GM18526 (cell line): ENCODE results near the gene FBN2.

Experiments used
- POLR2A ChIP-seq: IDR thresholded peaks from 3 replicates; pipeline ENCODE4 v1.6.1; 2011; ENCODE audit not compliant: insufficient read length; ENCODE audit errors: extremely low read depth

FBN2 gene

DNA sequence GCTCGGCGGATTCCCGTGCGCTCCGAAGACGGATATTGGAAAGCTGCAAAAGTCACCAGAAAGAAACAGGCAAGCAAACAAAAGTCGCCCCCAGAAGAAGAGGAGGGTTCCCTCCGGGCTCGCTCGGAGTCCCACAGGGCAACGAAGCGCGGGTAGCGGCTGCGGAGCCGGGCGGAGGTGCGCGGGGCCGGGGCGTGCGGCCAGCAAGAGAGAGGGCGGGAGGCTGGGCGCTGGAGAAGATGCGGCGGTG, at the start of gene FBN2:
TSS of gene FBN2 (minus strand) at position 246 of the 250 bp plus-strand sequence. CDS start 642 bp downstream, outside the sequence.
- TF ChIP-seq POLR2A = no peak

DNA sequence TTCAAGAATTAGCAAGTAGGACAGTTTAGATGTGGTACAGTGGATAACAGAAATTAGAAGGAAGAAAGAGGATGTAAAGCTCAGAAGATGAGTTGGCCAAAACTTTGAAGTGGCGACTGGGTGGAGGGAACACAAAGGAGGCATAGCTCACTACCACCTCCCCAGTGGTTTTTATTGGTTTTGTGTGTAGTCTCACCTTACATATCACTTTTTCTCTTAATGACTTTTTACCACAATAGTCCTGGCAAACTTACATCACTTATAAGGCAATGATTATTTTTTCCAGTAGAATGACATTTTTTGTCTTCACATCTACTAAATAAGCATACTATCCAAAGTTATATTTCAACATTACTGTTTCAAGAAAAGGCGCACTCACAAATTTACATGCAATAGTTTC, 49.2 kb upstream of the FBN2 start:
- no peak for TF ChIP-seq POLR2A

DNA sequence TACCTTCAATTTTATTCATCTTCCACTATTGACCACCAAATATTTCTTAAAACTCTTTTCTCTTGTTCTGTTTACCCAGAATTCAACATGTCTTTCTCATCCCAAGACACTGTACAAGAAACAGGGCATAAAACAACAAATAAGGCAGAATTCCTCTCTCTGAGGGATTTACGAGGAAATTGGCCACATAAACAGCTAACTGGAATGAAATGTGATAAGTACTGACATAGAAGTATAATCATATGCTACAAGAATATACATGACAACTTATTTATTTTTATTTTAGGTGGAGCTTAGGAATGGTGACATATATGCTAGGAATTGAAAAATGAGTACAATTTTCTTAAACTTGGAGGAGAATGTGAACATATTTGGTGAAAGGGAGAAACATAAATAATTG, 48.8 kb upstream of the FBN2 start:
- no peak for TF ChIP-seq POLR2A

DNA sequence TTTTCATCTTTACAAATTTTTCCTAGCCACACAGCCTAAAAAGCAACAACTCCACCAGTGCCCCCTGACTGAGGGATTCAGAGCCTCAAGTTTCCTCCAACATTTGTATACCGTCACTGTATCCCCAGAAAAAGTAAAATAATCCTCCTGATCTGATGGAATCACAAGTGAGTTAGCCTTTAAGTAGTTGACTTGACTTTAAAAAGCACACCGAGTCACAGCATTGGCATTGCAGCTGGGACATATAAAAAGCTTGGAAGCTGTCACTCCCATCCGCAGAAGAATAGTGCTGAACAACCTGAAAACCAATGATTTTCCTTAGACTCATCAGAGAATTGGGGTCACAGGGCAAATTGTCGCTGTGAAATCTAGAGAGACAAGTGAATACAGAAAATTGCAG, 41.6 kb upstream of the FBN2 start:
- no peak for TF ChIP-seq POLR2A

DNA sequence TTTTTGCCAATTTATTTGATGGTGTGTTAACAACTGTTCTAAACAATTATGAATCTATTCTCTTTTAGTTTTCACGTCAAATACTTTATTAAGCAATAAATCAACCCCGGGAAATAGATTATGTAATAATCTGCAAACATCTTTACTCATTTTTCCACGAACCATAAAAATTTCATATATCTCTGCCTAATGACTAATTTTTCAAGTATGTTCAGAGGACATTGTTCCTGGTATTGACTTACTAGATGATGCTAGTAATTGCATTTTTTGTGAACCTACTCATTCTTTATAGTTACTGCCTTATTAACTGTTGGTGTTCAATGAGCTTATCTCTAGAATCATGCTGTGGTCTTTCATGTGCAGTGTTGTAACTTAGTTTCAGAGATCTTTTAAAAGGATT, 41.0 kb upstream of the FBN2 start:
- no peak for TF ChIP-seq POLR2A

DNA sequence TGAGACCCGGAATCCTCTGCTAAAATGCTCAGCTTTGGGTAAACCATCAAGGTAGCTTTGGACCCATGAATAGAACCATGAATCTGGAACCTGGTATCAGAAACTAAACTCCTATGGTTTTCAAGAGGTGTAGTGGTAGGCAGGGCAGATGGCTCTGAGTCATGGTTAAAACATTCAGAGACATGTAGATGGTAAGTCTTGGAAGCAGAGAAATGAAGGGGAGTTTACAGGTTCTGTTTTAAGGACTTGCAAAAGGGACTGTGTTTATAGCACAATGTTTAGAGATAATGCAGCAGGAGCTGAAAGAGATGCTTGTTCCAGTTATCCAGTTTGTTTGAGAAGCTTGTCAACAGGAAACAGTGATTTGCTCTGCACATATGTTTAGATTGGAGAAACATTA, 36.0 kb upstream of the FBN2 start:
- no peak for TF ChIP-seq POLR2A

DNA sequence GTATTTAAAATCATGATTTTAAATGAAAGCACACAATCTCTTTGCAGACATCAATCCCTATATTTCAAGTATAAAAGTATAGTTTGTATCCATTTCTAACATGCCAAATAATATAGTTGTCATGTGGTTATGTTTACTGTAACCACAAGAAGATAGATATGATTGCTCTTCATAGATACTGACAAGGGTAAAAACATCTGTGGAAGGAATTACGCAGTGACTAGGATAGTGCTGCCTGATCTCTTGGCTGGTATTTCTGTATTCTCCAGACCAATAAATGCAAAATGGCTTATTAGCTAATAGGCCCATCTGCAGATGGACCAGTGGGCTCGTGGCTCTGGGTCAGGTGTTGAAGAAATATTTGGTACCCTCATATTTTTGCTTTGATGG, 34.9 kb upstream of the FBN2 start:
- no peak for TF ChIP-seq POLR2A

DNA sequence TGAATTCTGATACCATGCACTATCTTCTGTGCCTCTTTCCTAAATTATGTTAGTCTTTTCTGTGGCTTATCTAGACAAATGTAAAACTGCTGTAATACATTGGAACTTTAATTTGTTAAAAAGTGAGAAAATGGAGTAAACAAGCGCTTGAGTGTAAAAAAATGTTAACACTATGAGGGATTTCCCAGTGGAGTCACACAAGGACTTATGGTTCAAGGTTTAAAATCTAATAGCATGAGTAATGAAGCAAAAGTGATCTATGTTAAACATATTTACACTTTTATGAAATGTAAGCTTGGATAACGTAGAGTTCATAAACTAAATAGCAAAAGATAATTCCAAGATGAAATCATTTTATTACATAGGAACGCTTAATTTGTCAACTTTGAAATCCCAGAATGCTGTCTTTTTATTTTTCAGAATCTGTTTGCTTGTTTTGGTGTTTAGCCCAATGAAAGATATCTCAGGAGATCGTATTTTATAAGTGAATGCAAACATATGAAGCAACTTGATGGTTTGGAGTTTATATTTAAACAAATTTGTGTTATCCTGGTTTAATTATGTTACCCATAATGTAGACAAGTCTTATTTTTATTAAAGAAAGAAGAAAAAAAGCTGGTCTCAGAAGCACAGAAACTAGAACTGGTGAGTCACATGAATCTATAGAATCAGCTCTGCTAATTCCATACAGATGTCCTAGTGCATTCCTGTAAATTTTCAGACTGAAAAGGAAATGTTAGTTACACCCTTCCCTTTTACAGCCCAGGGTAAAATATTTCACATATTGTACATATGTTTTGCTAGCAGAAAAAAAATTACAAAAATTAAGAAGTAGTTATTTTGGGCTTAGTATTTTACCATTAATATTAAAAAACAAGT, 34.2 kb upstream of the FBN2 start:
- TF ChIP-seq POLR2A = no peak

DNA sequence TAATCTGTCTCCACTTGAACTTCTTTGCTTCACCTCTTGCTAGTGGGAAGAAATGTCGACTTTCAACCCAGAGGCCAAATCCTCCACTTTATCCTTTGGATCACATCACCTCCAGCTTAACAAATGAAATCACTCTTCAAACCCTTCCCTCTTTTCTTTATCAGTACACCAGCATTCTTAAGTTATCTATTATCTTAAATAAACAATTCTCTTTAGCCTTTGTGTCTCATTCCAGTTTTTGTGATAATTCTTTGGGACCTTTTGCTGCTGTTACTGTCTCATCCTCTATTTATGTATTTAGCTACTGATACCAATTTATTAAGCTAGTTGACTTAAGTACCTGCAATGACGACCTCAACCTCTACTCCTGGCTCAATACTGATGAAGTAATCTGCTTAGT, 28.1 kb upstream of the FBN2 start:
- no peak for TF ChIP-seq POLR2A

DNA sequence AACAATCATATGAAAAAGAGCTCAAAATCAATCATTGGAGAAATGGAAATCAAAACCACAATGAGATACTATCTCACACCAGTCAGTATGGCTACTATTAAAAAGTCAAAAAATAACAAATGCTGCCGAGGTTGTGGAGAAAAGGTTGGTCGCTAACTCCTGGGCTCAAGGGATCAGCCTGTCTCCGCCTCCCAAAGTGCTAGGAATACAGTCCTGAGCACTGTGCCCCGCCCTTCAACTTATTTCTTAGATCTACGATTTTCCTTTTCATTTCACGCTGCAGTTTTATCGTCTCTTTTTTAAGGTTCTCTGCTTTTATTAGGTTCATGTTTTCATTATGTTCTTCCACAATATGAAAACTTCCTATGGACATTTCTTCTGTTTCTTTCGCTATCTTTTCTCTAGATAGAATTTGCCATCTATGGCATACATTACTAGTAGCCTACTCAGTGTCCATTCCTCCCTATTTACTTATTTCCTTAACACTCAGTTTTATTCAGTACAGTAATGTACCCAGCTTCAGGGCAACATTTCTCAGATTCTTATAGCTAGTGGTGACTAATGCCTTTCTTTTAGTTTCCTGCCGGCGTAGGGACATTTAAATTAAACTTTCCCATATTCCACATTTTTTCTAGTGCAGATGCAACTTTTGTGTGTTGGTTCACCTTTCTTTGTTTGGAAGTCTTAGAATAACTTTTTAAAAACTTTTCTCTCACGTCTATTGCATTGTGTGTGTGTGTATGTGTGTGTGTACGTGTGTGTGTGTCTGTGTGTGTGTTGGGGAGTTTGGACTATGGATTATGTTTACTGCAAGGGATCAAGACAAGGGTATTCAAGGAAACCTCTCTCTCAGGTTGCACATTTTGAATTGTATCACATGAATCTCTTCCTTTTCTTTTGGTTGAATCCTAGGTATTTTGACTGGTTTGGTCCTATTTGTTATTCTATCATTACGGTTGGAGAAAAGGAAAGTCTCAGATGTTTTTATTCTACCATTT, 21.6 kb upstream of the FBN2 start:
- no peak for TF ChIP-seq POLR2A

DNA sequence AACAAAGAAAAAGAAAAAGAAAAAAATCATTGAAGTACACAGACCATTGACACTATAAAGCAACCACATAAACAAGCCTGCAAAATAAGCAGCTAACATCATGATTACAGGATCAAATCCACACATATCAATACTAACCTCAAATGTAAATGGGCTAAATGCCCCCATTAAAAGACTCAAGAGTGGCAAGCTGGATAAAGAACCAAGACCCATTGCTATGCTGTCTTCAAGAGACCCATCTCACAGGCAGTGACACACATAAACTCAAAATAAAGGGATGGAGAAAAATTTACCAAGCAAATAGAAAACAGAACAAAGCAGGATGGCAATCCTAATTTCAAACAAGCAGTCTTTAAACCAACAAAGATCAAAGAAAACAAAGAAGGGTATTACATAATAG, 15.7 kb upstream of the FBN2 start:
- TF ChIP-seq POLR2A = no peak

DNA sequence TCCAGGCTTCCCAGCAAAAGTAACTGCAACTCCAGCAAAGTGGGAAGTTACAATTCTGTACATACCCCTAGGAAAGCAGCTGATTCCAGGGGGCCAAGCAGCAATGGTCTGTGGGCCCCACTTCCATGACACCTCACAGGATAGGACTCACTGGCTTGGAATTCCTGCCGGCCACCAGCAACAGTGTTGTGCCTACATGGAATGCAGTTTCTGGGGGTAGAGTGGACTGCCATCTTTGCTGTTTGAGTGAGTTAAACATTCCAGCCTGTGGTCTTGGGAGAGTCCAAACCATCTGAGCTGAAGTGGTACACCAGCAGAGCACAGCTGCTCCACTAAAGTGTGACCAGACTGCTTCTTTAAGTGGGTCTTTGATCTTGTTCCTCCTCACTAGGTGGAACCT, 13.4 kb upstream of the FBN2 start:
- no peak for TF ChIP-seq POLR2A

DNA sequence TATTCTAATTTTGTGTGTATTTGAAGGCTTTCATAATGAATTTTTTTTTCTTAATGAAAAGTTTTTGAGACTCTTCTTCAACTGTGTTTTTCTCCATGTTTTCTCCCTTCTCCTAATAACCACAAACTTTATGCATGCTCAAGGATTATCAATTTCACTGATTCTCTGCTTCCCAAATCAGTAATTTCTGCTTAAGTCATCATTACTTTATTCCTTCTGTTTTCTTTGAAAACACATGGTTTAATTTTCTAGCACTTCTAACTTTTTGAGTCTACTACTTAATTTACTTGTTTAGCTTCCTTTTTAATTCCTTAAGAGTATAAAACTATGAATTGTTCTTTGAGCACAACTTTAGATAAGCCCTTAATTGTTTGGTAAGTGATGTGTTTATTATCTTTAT, 11.5 kb upstream of the FBN2 start:
- no peak for TF ChIP-seq POLR2A

DNA sequence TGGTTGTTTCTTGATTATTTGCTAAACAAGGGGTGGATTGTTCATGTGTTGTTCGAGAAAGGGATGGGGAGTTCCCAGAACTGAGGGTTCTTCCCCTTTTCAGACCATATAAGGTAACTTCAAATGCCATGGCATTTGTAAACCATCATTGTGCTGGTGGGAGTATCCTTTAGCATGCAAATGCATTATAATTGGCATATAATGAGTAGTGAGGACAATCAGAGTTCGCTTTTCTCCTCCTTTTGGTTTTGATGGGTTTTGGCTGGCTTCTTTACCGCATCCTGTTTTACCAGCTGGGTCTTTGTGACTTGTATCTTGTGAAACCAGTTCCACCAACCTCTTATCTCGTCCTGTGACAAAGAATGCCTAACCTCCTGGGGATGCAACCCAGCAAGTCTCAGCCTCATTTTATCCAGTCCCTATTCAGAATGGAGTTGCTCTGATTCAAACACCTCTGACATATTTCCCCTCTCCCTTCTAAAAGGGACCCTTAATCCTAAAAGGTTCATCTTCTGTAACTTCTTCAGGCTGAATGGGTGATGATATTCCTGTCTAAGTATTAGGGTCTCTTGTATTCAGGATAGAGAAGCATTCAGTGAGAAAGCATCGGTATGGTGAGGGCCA, 8.7 kb upstream of the FBN2 start:
- TF ChIP-seq POLR2A = no peak

DNA sequence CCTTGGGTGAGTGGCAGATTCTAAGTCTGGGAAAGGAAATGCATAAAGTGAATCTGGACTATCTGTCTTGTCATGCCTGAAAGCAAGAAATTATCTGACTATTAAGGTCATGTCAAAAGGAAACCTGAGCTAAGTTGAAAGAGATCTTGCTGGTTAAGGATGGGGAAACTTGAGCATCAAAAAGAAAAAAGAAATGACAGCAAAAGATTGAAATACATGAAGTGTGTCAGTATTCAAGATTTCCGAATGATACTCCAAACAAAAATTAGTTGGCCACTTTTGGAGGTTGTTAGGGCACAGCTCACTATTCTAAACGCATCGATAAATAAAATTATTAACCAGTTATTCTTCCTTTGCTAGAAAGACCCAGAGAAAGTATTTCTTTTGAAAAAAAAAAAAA, 3.3 kb upstream of the FBN2 start:
- TF ChIP-seq POLR2A = no peak

DNA sequence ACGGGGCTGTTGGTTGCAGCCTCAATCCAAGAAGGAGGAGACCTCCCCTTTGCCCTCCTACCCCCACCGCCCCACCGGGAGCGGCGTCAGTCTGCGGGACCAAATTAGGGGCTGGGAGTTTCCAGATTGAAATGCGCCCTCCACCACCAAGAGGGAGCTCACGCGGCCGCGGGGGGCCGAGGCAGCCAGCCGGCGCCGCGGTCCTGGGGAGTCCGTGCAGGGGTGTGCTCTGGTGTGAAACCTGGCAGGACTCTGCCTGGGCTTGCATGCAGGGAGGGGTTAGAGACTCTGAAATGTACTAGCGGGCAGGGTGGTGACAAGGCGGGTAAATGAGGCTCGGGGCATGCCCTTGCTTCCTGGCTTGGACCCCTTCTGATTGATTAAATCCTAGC, 989 bp upstream of the FBN2 start:
- no peak for TF ChIP-seq POLR2A
